IMR-90 (cell line): ENCODE results near the gene CFP. TPM values are rescaled to one million over a fixed set of nuclear protein-coding genes. Genes with fewer than 3 reads are reported as not detected.

Experiments
- ATAC-seq: fragments of 200-7000 bp; cut with Tn5 transposase; 2 replicates; pipeline ENCODE4 v1.9.1; 2020; ENCODE audit warnings: low read depth, mild to moderate bottlenecking, moderate library complexity
- BruUV-seq: library from RNA; stranded (reverse); fragments of 400-500 nt; replicated peaks from 2 replicates; lab custom pipeline; 2021; lab: Mats Ljungman, UMichigan
- CTCF ChIA-PET: fragments of 300-600 bp; formaldehyde crosslinking; extraction: SDS; loops from one replicate; lab custom pipeline; 2021; ENCODE audit warnings: antibody characterized with exemption; lab: Yijun Ruan, JAX
- POLR2A ChIA-PET: fragments of 300-600 bp; sonication (Branson Sonifier 250); formaldehyde crosslinking; loops from one replicate; lab custom pipeline; 2022; ENCODE audit warnings: antibody characterized with exemption; ENCODE audit not compliant: unreplicated experiment; lab: Charles Lee
- DNase-seq: peaks from one replicate; pipeline ENCODE4 v3.0.0; 2013
- H2AFZ ChIP-seq: replicated peaks from 2 replicates; pipeline ENCODE3; 2013; ENCODE audit warnings: low read length, mild to moderate bottlenecking; ENCODE audit not compliant: poor library complexity
- H2AK5ac ChIP-seq: 2 replicates; pipeline ENCODE4 v1.6.1; 2013; ENCODE audit warnings: low read depth, low read length, inconsistent platforms
- H2AK9ac ChIP-seq: replicated peaks from 2 replicates; pipeline ENCODE3; 2013; ENCODE audit warnings: mild to moderate bottlenecking, low read depth, low read length, moderate library complexity; ENCODE audit not compliant: poor library complexity
- H2BK120ac ChIP-seq: 2 replicates; pipeline ENCODE4 v1.6.1; 2013; ENCODE audit warnings: low read depth, low read length, inconsistent platforms
- H2BK15ac ChIP-seq: 3 replicates; pipeline ENCODE4 v1.6.1; 2013; ENCODE audit warnings: low read depth, low read length, inconsistent platforms
- H2BK20ac ChIP-seq: 2 replicates; pipeline ENCODE4 v1.6.1; 2013; ENCODE audit warnings: low read depth, mild to moderate bottlenecking, inconsistent platforms, low read length, moderate library complexity
- H2BK5ac ChIP-seq: 2 replicates; pipeline ENCODE4 v1.6.1; 2013; ENCODE audit warnings: mild to moderate bottlenecking, low read depth, low read length, inconsistent platforms; ENCODE audit not compliant: poor library complexity, severe bottlenecking
- H3K14ac ChIP-seq: replicated peaks from 2 replicates; pipeline ENCODE4 v1.6.1; 2013; ENCODE audit warnings: low read depth, low read length, inconsistent platforms
- H3K18ac ChIP-seq: 2 replicates; pipeline ENCODE4 v1.6.1; 2013; ENCODE audit warnings: low read depth, low read length, control low read depth
- H3K23ac ChIP-seq: 2 replicates; pipeline ENCODE4 v1.6.1; 2013; ENCODE audit warnings: low read depth, low read length, inconsistent platforms
- H3K27ac ChIP-seq: 2 replicates; pipeline ENCODE4 v1.5.1; 2013; ENCODE audit warnings: mild to moderate bottlenecking, control low read depth, low read length; ENCODE audit not compliant: insufficient read depth
- H3K27me3 ChIP-seq: 2 replicates; pipeline ENCODE4 v1.6.1; 2013; ENCODE audit warnings: low read length; ENCODE audit not compliant: control insufficient read depth, insufficient read depth
- H3K36me3 ChIP-seq: 2 replicates; pipeline ENCODE4 v1.6.1; 2013; ENCODE audit warnings: low read length, mixed read lengths; ENCODE audit not compliant: control insufficient read depth, insufficient read depth
- H3K4ac ChIP-seq: 2 replicates; pipeline ENCODE4 v1.6.1; 2013; ENCODE audit warnings: low read depth, low read length, inconsistent platforms
- H3K4me1 ChIP-seq: 2 replicates; pipeline ENCODE4 v1.6.1; 2013; ENCODE audit warnings: low read length, mixed read lengths; ENCODE audit not compliant: control insufficient read depth, insufficient read depth
- H3K4me2 ChIP-seq: 2 replicates; pipeline ENCODE4 v1.6.1; 2013; ENCODE audit warnings: low read depth, mild to moderate bottlenecking, control low read depth, low read length, moderate library complexity
- H3K4me3 ChIP-seq: 2 replicates; pipeline ENCODE4 v1.5.1; 2013; ENCODE audit warnings: low read depth, mild to moderate bottlenecking, control low read depth, low read length, moderate library complexity; ENCODE audit not compliant: insufficient read depth
- H3K56ac ChIP-seq: 2 replicates; pipeline ENCODE4 v1.6.1; 2013; ENCODE audit warnings: low read length, inconsistent platforms; ENCODE audit not compliant: insufficient read depth; ENCODE audit errors: extremely low read depth
- H3K79me1 ChIP-seq, 2 experiments: 2 replicates each; pipeline ENCODE4 v1.6.1; 2013; ENCODE audit warnings: low read length in 2 of 2, inconsistent platforms in 1 of 2, low read depth in 1 of 2
- H3K9ac ChIP-seq: 2 replicates; pipeline ENCODE4 v1.6.1; 2013; ENCODE audit warnings: low read depth, low read length, control low read depth
- H3K9me1 ChIP-seq: 2 replicates; pipeline ENCODE4 v1.6.1; 2013; ENCODE audit warnings: low read length, inconsistent platforms; ENCODE audit not compliant: insufficient read depth
- H3K9me3 ChIP-seq: 2 replicates; pipeline ENCODE4 v1.6.1; 2013; ENCODE audit warnings: low read length; ENCODE audit not compliant: control insufficient read depth, insufficient read depth
- H4K20me1 ChIP-seq: 2 replicates; pipeline ENCODE4 v1.6.1; 2013; ENCODE audit warnings: low read length, inconsistent platforms; ENCODE audit not compliant: insufficient read depth
- H4K5ac ChIP-seq: 2 replicates; pipeline ENCODE4 v1.6.1; 2013; ENCODE audit warnings: mild to moderate bottlenecking, low read depth, low read length, control low read depth
- H4K8ac ChIP-seq, 2 experiments: 2 replicates each; pipeline ENCODE4 v1.6.1; 2013; ENCODE audit warnings: low read depth in 2 of 2, low read length in 2 of 2, control low read depth in 1 of 2, inconsistent platforms in 1 of 2
- H4K91ac ChIP-seq: 2 replicates; pipeline ENCODE4 v1.6.1; 2013; ENCODE audit warnings: low read depth, low read length, inconsistent platforms; ENCODE audit not compliant: insufficient read depth
- CHD1 ChIP-seq: IDR thresholded peaks from 2 replicates; pipeline ENCODE4 v1.6.1; 2012; ENCODE audit warnings: low read depth, low read length, improper control_type of control experiment
- MAZ ChIP-seq: IDR thresholded peaks from 2 replicates; pipeline ENCODE4 v1.6.1; 2012; ENCODE audit warnings: low read depth, mild to moderate bottlenecking, low read length, improper control_type of control experiment, moderate library complexity, borderline replicate concordance
- MXI1 ChIP-seq: IDR thresholded peaks from 2 replicates; pipeline ENCODE4 v1.6.1; 2012; ENCODE audit warnings: low read depth, mild to moderate bottlenecking, low read length, moderate library complexity, borderline replicate concordance
- RAD21 ChIP-seq: IDR thresholded peaks from 2 replicates; pipeline ENCODE4 v1.6.1; 2012; ENCODE audit warnings: low read length, improper control_type of control experiment
- SMC3 ChIP-seq: fragments of 150-350 bp; IDR thresholded peaks from 2 replicates; pipeline ENCODE4 v1.6.1; 2016; ENCODE audit warnings: low read depth, mild to moderate bottlenecking, antibody characterized with exemption, low read length, moderate library complexity
- WGBS, 2 experiments: methylation state at CpG; one replicate each; pipeline versions ENCODE4 v1.1.5 to v1.1.7; 2013; ENCODE audit warnings: missing lambda C conversion rate in 2 of 2; ENCODE audit not compliant: insufficient read length in 1 of 2; ENCODE audit errors: extremely low coverage in 2 of 2; 5-methylcytosine and 5-hydroxymethylcytosine counted together
- dilution Hi-C: fragments of 300-500 bp; cut with HindIII; formaldehyde crosslinking; loops from one replicate; pipeline ENCODE4 v1.14.3; 2018; ENCODE audit warnings: low sequenced_read_pairs; ENCODE audit not compliant: unreplicated experiment
- in situ Hi-C: fragments of 300-500 bp; cut with MboI; formaldehyde crosslinking; loops from 3 replicates; pipeline ENCODE4 v1.14.3; 2019; ENCODE audit warnings: low sequenced_read_pairs, inconsistent platforms, mixed read lengths
- intact Hi-C: fragments of 100-400 bp; cut with micrococcal nuclease; formaldehyde crosslinking; loops from 2 replicates; pipeline ENCODE4 v1.10.0; 2022
- polyA plus RNA-seq, 3 experiments: library from polyadenylated mRNA; depleted of rRNA; stranded (reverse); fragments of >200 nt; gene quantifications; 2 replicates each; pipeline ENCODE4 v1.2.3, GENCODE V29; 2012; ENCODE audit warnings: low replicate concordance in 1 of 3
- total RNA-seq: library from RNA; depleted of rRNA; stranded (reverse); fragments of >200 nt; gene quantifications from 2 replicates; pipeline ENCODE4 v1.2.3, GENCODE V29; 2012

The CFP gene
- total and polyA plus RNA-seq, 2 of the 4 experiments (the other 2 are of a cell fraction): under 0.01 to 0.14 TPM

GRCh38 chrX:47585273-47585672 is 44.5 kb downstream of the CFP start:
- no peak overlapping the region for H3K4me3 ChIP-seq
- H2BK20ac ChIP-seq: no peak overlapping the region
- no peak overlapping the region for H3K9ac ChIP-seq
- H3K4ac ChIP-seq: no peak overlapping the region
- no peak for DNase-seq
- H4K8ac ChIP-seq: no peak overlapping the region
- H2AK9ac ChIP-seq: no peak overlapping the region
- H2BK120ac ChIP-seq: no peak overlapping the region
- H3K14ac ChIP-seq: no peak overlapping the region
- no peak overlapping the region for H2AK5ac ChIP-seq
- peaks cover 8% of the 10 kb centered on the region for H3K4me1 ChIP-seq
- H4K5ac ChIP-seq: no peak overlapping the region
- H3K18ac ChIP-seq: no peak overlapping the region
- no peaks in the 10 kb centered on the region for H3K9me1 ChIP-seq
- intact Hi-C loops (loop anchor here (5.0 kb wide), 1 partner anchor 57 kb away; no protein-coding TSS in a partner anchor), dilution Hi-C loops (no loop called here), in situ Hi-C loops (no loop called here)
- peak overlapping the region; percentile 77; the same call in 1 of the 2 replicates for H3K4me2 ChIP-seq
- H2BK15ac ChIP-seq: no peak overlapping the region
- peaks cover 30% of the 10 kb centered on the region for H4K20me1 ChIP-seq
- H3K56ac ChIP-seq: no peak overlapping the region
- H2BK5ac ChIP-seq: no peak overlapping the region
- no peak overlapping the region for H4K91ac ChIP-seq
- ATAC-seq: no peak
- no peak overlapping the region for H3K23ac ChIP-seq
- WGBS, 2 experiments: 68% methylated on average over 10 of the region's 16 CpGs; no CpG with 5 or more reads in 1 of the 2 experiments
- no peak overlapping the region for H3K27ac ChIP-seq
- H2AFZ ChIP-seq: peak overlapping the region; percentile 10
- H3K9me3 ChIP-seq: no peaks in the 10 kb centered on the region
- ChIA-PET CTCF (no interaction called here), POLR2A (no interaction called here)
- no peaks in the 10 kb centered on the region for H3K27me3 ChIP-seq
- TSS peak; percentile 44 for BruUV-seq
- TF ChIP-seq CHD1 (no peak), SMC3 (no peak), RAD21 (no peak), MAZ (no peak), MXI1 (no peak)
- H3K36me3 ChIP-seq: peaks cover 23% of the 10 kb centered on the region
- peaks cover 3 to 30% of the 10 kb centered on the region in 2 experiments; a peak in 2 of 4 replicates for H3K79me1 ChIP-seq
